HepG2 (cell line): ENCODE data around the gene NF2. TPM values are rescaled to one million over a fixed set of nuclear protein-coding genes. Genes with fewer than 3 reads are reported as not detected.

Experiments used
- CEBPB ChIP-seq: IDR thresholded peaks from 2 replicates; pipeline ENCODE4 v1.6.1; 2011; ENCODE audit warnings: low read depth, low read length, improper control_type of control experiment, borderline replicate concordance
- FOXC1 ChIP-seq: sonication (generic); formaldehyde crosslinking; IDR thresholded peaks from 2 replicates; pipeline ENCODE4 v1.8.0; 2022; ENCODE audit warnings: mild to moderate bottlenecking, missing genetic modification reagents, borderline replicate concordance
- FOXP4 ChIP-seq: sonication (generic); formaldehyde crosslinking; IDR thresholded peaks from 2 replicates; pipeline ENCODE4 v1.4.0; 2020; ENCODE audit warnings: missing genetic modification reagents
- FUBP1 ChIP-seq: sonication (generic); formaldehyde crosslinking; IDR thresholded peaks from 2 replicates; pipeline ENCODE4 v1.5.1; 2020; ENCODE audit warnings: missing genetic modification reagents, mild to moderate bottlenecking, borderline replicate concordance
- GTF3A ChIP-seq: sonication (generic); formaldehyde crosslinking; conservative IDR thresholded peaks from 2 replicates; pipeline ENCODE4 v1.4.0; 2020; ENCODE audit warnings: mild to moderate bottlenecking, missing genetic modification reagents
- HMG20A ChIP-seq: IDR thresholded peaks from 2 replicates; pipeline ENCODE4 v1.6.1; 2016; ENCODE audit warnings: borderline replicate concordance
- ISX ChIP-seq: sonication (generic); formaldehyde crosslinking; conservative IDR thresholded peaks from 2 replicates; pipeline ENCODE4 v1.5.0; 2020; ENCODE audit warnings: missing genetic modification reagents
- POLR2AphosphoS5 ChIP-seq: IDR thresholded peaks from 2 replicates; pipeline ENCODE4 v1.6.1; 2012; ENCODE audit warnings: low read depth, low read length
- SIN3B ChIP-seq: fragments of 150-350 bp; IDR thresholded peaks from 2 replicates; pipeline ENCODE4 v1.6.1; 2014; ENCODE audit warnings: low read length
- SOX13 ChIP-seq, 3 experiments: fragments of 450-650 bp in 1 of 3; sonication (generic) in 1 of 3; formaldehyde crosslinking in 1 of 3; IDR thresholded peaks in 2 of 3; conservative IDR thresholded peaks in 1 of 3; 2 replicates each; pipeline versions ENCODE4 v1.5.0 to v1.6.1; 2016 to 2020; ENCODE audit warnings: antibody characterized with exemption in 1 of 3, mild to moderate bottlenecking in 1 of 3, missing compliant biosample characterization in 1 of 3, missing genetic modification reagents in 1 of 3, moderate library complexity in 1 of 3
- SRSF1 ChIP-seq: fragments of 200-400 bp; formaldehyde crosslinking; optimal IDR thresholded peaks from 2 replicates; pipeline ENCODE3; 2017; ENCODE audit warnings: mild to moderate bottlenecking, low read depth, low read length, moderate library complexity
- TFDP1 ChIP-seq: IDR thresholded peaks from 2 replicates; pipeline ENCODE4 v1.6.1; 2016; ENCODE audit warnings: missing compliant biosample characterization, missing genetic modification reagents, borderline replicate concordance
- ZFP82 ChIP-seq: sonication (generic); formaldehyde crosslinking; IDR thresholded peaks from 2 replicates; pipeline ENCODE4 v1.5.1; 2020; ENCODE audit warnings: mild to moderate bottlenecking, missing genetic modification reagents, borderline replicate concordance
- ZNF3 ChIP-seq: IDR thresholded peaks from 2 replicates; pipeline ENCODE4 v1.7.0; 2017; ENCODE audit warnings: inconsistent platforms
- ZNF512 ChIP-seq: sonication (generic); formaldehyde crosslinking; IDR thresholded peaks from 2 replicates; pipeline ENCODE4 v1.4.0; 2020; ENCODE audit warnings: mild to moderate bottlenecking, missing genetic modification reagents
- ZNF530 ChIP-seq: sonication (generic); formaldehyde crosslinking; IDR thresholded peaks from 2 replicates; pipeline ENCODE4 v1.5.0; 2020; ENCODE audit warnings: low read depth, mild to moderate bottlenecking, missing genetic modification reagents
- ZNF616 ChIP-seq: sonication (generic); formaldehyde crosslinking; IDR thresholded peaks from 2 replicates; pipeline ENCODE4 v1.5.0; 2020; ENCODE audit warnings: low read depth, mild to moderate bottlenecking, missing genetic modification reagents
- polyA plus RNA-seq, 8 experiments: library from polyadenylated mRNA; depleted of rRNA in 3 of 8; stranded (reverse) in 7 of 8; unstranded in 1 of 8; fragments of >200 nt; fragmentation: Illumina TruSeq in 4 of 8; extraction: Trizol in 4 of 8; gene quantifications; 2 replicates each; pipeline versions ENCODE4 v1.2.1 to v1.2.3, GENCODE V29; 2011 to 2016; ENCODE audit warnings: low read depth in 4 of 8, missing spikeins in 1 of 8, mixed read lengths in 1 of 8; ENCODE audit not compliant: insufficient read depth in 1 of 8
- total RNA-seq, 5 experiments: library from RNA; depleted of rRNA; stranded (reverse); fragments of >200 nt; fragmentation: Illumina TruSeq; extraction: Trizol; gene quantifications; 2 replicates each; pipeline ENCODE4 v1.2.3, GENCODE V29; 2016; ENCODE audit warnings: low read depth in 1 of 5
- TF ChIP-seq, protein P1 (sequence below): IDR thresholded peaks from 2 replicates; pipeline ENCODE4 v1.6.1; 2012; ENCODE audit warnings: inconsistent platforms
- TF ChIP-seq, protein P2 (sequence below): sonication (generic); formaldehyde crosslinking; IDR thresholded peaks from 2 replicates; pipeline ENCODE4 v1.4.0; 2020; ENCODE audit warnings: mild to moderate bottlenecking, missing genetic modification reagents

The NF2 gene
- total and polyA plus RNA-seq, 2 of the 13 experiments (the other 11 are each of a cell fraction or from before 2014, with no cell fraction given) = 9.3 to 33.3 TPM

DNA sequence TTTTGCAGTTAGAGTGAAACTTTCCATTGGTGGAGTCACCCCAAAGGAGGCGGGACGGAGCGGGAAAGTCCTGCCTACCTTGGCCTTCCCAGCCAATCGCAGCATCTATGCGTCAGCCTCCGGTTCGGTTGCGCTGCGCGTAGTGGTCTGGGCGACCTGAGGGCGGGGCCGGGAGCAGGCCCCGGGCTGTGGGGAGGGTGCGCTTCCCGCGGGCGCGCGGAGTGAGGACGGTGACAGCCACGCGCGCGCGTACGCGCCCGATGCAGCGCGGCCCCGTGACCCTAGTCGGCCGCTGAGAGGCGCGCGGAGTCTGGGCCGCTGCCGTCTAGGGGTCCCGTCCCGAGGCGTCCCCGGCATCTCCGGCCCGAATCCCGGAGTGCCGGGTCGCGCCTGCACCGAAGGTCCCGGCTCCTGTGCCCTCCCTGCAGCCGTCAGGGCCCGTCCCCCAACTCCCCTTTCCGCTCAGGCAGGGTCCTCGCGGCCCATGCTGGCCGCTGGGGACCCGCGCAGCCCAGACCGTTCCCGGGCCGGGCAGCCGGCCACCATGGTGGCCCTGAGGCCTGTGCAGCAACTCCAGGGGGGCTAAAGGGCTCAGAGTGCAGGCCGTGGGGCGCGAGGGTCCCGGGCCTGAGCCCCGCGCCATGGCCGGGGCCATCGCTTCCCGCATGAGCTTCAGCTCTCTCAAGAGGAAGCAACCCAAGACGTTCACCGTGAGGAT lies at the start of gene NF2 (continued):
- TF ChIP-seq FUBP1 (no peak), FOXC1 (CRISPR knock-in tag) (peak; percentile 86; the same call in 1 of the 2 replicates), CEBPB (no peak), SRSF1 (no peak), ZNF512 (CRISPR knock-in tag) (no peak), POLR2AphosphoS5 (peak; percentile 37; the same call in 1 of the 2 replicates), ZNF530 (CRISPR knock-in tag) (no peak), GTF3A (CRISPR knock-in tag) (no peak), TFDP1 (CRISPR knock-in tag) (peak; percentile 75), ISX (CRISPR knock-in tag) (0 out of 2 replicates have a peak, but pooled peaks have one; percentile 25), SOX13 (IDR thresholded peaks at IDR 0.05) (peak; percentile 8; the same call in 1 of the 2 replicates), SOX13 (CRISPR knock-in tag; conservative IDR thresholded peaks at IDR 0.05 in 1 of 2, IDR thresholded peaks at IDR 0.05 in 1 of 2) (peak in 1 of 2 experiments; percentile 1; a peak in 1 of 4 replicates), HMG20A (CRISPR knock-in tag) (no peak), ZNF3 (CRISPR knock-in tag) (no peak), ZNF616 (CRISPR knock-in tag) (no peak), FOXP4 (CRISPR knock-in tag) (no peak), SIN3B (no peak), ZFP82 (CRISPR knock-in tag) (no peak)
- TF ChIP-seq, protein P1, sequence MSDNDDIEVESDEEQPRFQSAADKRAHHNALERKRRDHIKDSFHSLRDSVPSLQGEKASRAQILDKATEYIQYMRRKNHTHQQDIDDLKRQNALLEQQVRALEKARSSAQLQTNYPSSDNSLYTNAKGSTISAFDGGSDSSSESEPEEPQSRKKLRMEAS = peak; percentile 69
- TF ChIP-seq, protein P2, sequence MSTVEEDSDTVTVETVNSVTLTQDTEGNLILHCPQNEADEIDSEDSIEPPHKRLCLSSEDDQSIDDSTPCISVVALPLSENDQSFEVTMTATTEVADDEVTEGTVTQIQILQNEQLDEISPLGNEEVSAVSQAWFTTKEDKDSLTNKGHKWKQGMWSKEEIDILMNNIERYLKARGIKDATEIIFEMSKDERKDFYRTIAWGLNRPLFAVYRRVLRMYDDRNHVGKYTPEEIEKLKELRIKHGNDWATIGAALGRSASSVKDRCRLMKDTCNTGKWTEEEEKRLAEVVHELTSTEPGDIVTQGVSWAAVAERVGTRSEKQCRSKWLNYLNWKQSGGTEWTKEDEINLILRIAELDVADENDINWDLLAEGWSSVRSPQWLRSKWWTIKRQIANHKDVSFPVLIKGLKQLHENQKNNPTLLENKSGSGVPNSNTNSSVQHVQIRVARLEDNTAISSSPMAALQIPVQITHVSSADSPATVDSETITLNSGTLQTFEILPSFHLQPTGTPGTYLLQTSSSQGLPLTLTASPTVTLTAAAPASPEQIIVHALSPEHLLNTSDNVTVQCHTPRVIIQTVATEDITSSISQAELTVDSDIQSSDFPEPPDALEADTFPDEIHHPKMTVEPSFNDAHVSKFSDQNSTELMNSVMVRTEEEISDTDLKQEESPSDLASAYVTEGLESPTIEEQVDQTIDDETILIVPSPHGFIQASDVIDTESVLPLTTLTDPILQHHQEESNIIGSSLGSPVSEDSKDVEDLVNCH (CRISPR knock-in tag) = no peak
